CD4-positive, alpha-beta T cell (primary cell): Measurements from ENCODE around the gene ADARB2. TPM values are rescaled to one million over a fixed set of nuclear protein-coding genes. Genes with fewer than 3 reads are reported as not detected.

Experiments used
- ATAC-seq: fragments of 200-7000 bp; cut with Tn5 transposase; one replicate; pipeline ENCODE4 v1.10.0; 2022; ENCODE audit warnings: mild to moderate bottlenecking; ENCODE audit not compliant: poor library complexity
- CTCF ChIA-PET: fragments of 350-600 bp; sonication (Branson Sonifier 250); formaldehyde crosslinking; loops from one replicate; lab custom pipeline; 2021; ENCODE audit warnings: antibody characterized with exemption, inconsistent platforms; lab: Charles Lee
- POLR2A ChIA-PET: fragments of 350-600 bp; sonication (Branson Sonifier 250); formaldehyde crosslinking; loops from one replicate; lab custom pipeline; 2021; ENCODE audit warnings: antibody characterized with exemption, inconsistent platforms; lab: Charles Lee
- DNase-seq, 14 experiments: peaks; one replicate each; pipeline ENCODE4 v3.0.0-alpha.2; 2013 to 2020; ENCODE audit warnings: mixed read lengths in 2 of 14
- H3K27ac ChIP-seq, 2 donors: one replicate each; pipeline versions ENCODE4 v1.5.1 to v1.7.0; 2013; ENCODE audit warnings: low read length in 2 of 2, low read depth in 1 of 2, mild to moderate bottlenecking in 1 of 2
- H3K27me3 ChIP-seq, 2 experiments: 1 replicate in 1 of 2; 2 replicates in 1 of 2; pipeline versions ENCODE4 v1.6.1 to v1.7.0; 2013; ENCODE audit warnings: low read length in 2 of 2, control low read depth in 1 of 2, mild to moderate bottlenecking in 1 of 2, moderate library complexity in 1 of 2; ENCODE audit not compliant: insufficient read depth in 2 of 2, control insufficient read depth in 1 of 2
- H3K36me3 ChIP-seq: one replicate; pipeline ENCODE4 v1.6.1; 2013; ENCODE audit warnings: low read length, control low read depth; ENCODE audit not compliant: insufficient read depth
- H3K4me1 ChIP-seq: one replicate; pipeline ENCODE4 v1.6.1; 2013; ENCODE audit warnings: low read length, control low read depth; ENCODE audit not compliant: insufficient read depth
- H3K4me3 ChIP-seq: one replicate; pipeline ENCODE4 v1.5.1; 2013; ENCODE audit warnings: mild to moderate bottlenecking, low read length, moderate library complexity
- H3K9me3 ChIP-seq, 2 experiments: 1 replicate in 1 of 2; 2 replicates in 1 of 2; pipeline versions ENCODE4 v1.6.1 to v1.7.0; 2013; ENCODE audit warnings: low read length in 2 of 2, mild to moderate bottlenecking in 2 of 2, control low read depth in 1 of 2, moderate library complexity in 1 of 2; ENCODE audit not compliant: control insufficient read depth in 1 of 2, insufficient read depth in 1 of 2
- H3K27ac Mint-ChIP-seq: one replicate; pipeline ENCODE4 v1.8.0; 2020; ENCODE audit warnings: mixed read lengths
- H3K27me3 Mint-ChIP-seq: one replicate; pipeline ENCODE4 v1.8.0; 2021; ENCODE audit warnings: mixed read lengths
- H3K36me3 Mint-ChIP-seq: one replicate; pipeline ENCODE4 v1.8.0; 2021; ENCODE audit warnings: low read depth, mixed read lengths
- H3K4me1 Mint-ChIP-seq: one replicate; pipeline ENCODE4 v1.8.0; 2021; ENCODE audit warnings: low read depth, mixed read lengths
- H3K4me3 Mint-ChIP-seq: one replicate; pipeline ENCODE4 v1.8.0; 2020; ENCODE audit warnings: mild to moderate bottlenecking, mixed read lengths
- H3K9me3 Mint-ChIP-seq: one replicate; pipeline ENCODE4 v1.8.0; 2020; ENCODE audit warnings: mixed read lengths
- intact Hi-C, 2 experiments: fragments of 100-400 bp; cut with DNase I in 1 of 2; cut with micrococcal nuclease in 1 of 2; formaldehyde crosslinking; loops; one replicate each; pipeline versions ENCODE4 v1.15.1 to v1.9.0; 2023 to 2025; cut with DNase I, micrococcal nuclease
- total RNA-seq, 174 experiments: library from RNA in 2 of 174; stranded (reverse) in 2 of 174; gene quantifications; one replicate each; pipeline ENCODE4 v1.2.3 and lab custom pipeline; 2021 to 2026
- TF ChIP-seq, protein P1 (sequence below): fragments of 200-600 bp; IDR thresholded peaks from one replicate; pipeline ENCODE4 v1.8.0; 2022; ENCODE audit warnings: antibody characterized with exemption, mild to moderate bottlenecking

Gene ADARB2
- total RNA-seq, 2 experiments from 2014 or later: 0.14 TPM; not detected in 1

DNA sequence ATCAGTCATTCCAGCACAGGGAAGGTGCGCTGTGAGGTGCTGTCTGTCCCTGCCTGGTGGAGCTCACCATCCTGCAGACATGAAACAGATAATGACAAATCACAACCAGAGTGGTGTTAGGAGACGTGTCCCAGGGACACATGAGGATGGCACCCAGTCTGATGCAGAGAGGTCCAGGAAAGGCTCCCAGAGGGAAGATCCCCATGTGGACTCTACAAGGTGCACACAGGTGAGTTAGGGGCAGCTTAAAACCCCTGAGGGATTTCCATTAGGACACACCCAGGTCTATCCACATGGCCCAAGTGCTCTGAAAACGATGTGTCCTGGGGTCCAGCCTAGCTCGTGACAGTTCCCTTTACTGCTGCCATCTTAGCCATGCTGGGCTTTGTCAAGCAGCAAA lies 91.4 kb downstream of the ADARB2 start:
- CTCF ChIA-PET: no interaction called here
- no peak overlapping the region for H3K4me3 Mint-ChIP-seq
- DNase-seq: no peak
- intact Hi-C loops: no loop called here
- no peaks in the 10 kb centered on the region for H3K9me3 Mint-ChIP-seq
- H3K36me3 Mint-ChIP-seq: no peaks in the 10 kb centered on the region
- peaks cover 0 to 15% of the 10 kb centered on the region in 2 experiments for H3K9me3 ChIP-seq
- peaks cover 12% of the 10 kb centered on the region for H3K27me3 Mint-ChIP-seq
- POLR2A ChIA-PET: no interaction called here
- ATAC-seq: no peak
- no peaks in the 10 kb centered on the region for H3K36me3 ChIP-seq
- H3K4me1 ChIP-seq: no peaks in the 10 kb centered on the region
- TF ChIP-seq, protein P1, sequence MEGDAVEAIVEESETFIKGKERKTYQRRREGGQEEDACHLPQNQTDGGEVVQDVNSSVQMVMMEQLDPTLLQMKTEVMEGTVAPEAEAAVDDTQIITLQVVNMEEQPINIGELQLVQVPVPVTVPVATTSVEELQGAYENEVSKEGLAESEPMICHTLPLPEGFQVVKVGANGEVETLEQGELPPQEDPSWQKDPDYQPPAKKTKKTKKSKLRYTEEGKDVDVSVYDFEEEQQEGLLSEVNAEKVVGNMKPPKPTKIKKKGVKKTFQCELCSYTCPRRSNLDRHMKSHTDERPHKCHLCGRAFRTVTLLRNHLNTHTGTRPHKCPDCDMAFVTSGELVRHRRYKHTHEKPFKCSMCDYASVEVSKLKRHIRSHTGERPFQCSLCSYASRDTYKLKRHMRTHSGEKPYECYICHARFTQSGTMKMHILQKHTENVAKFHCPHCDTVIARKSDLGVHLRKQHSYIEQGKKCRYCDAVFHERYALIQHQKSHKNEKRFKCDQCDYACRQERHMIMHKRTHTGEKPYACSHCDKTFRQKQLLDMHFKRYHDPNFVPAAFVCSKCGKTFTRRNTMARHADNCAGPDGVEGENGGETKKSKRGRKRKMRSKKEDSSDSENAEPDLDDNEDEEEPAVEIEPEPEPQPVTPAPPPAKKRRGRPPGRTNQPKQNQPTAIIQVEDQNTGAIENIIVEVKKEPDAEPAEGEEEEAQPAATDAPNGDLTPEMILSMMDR: no peak
- H3K27ac Mint-ChIP-seq: no peak overlapping the region
- no peaks in the 10 kb centered on the region for H3K4me1 Mint-ChIP-seq
- peaks cover 0 to 2% of the 10 kb centered on the region in 2 experiments for H3K27me3 ChIP-seq
- H3K4me3 ChIP-seq: no peak overlapping the region
- no peak overlapping the region for H3K27ac ChIP-seq

DNA sequence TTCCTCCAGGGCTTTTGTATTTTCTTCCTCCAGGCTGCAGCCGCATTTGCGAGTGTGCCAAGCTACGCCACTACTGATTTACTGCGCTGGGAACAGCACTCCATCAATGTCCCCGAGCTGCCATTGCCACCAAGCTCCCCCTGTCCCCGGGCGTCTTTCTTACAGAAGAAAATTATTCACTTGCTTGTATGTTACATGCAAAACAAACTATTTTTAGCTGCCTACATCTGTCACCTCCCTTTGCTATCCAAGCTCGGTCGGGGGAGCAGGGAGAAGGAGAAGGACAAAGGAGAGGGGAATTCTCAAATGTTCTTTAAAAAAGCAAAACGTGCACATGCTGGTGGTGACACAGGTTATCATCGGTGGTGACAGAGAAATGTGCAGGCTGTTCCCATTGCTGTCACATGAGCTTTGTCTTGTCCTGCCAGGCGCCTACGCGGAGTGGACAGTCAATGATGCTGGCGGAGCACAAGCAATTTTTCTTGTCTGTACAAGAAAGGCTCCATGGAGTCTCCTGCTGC lies 93.1 kb downstream of the ADARB2 start:
- no peaks in the 10 kb centered on the region for H3K4me1 Mint-ChIP-seq

DNA sequence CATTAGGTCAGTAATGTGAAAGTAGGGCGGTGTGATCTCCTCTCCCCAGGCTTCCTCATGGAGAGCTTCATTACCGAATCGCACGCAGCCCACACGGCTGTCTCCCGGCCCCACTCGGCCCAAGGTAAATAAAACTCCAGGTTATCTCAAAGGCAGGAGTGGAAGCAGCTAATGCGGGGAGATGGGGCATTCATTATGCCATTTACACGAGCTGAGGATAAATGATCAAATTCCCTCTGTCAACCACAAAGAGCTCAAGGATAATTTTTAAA lies 93.5 kb downstream of the ADARB2 start:
- Histone ChIP-seq H3K4me3 (no peak overlapping the region), H3K27ac (no peak overlapping the region), H3K9me3 (peaks cover 0 to 15% of the 10 kb centered on the region in 2 experiments), H3K27me3 (peaks cover 0 to 2% of the 10 kb centered on the region in 2 experiments), H3K36me3 (no peaks in the 10 kb centered on the region), H3K4me1 (no peaks in the 10 kb centered on the region)
- ChIA-PET POLR2A (no interaction called here), CTCF (no interaction called here)
- no peak for ATAC-seq
- no peak overlapping the region for H3K4me3 Mint-ChIP-seq
- H3K9me3 Mint-ChIP-seq: no peaks in the 10 kb centered on the region
- TF ChIP-seq, protein P1: no peak
- no peaks in the 10 kb centered on the region for H3K36me3 Mint-ChIP-seq
- no peak overlapping the region for H3K27ac Mint-ChIP-seq
- intact Hi-C loops: no loop called here
- DNase-seq: no peak
- no peaks in the 10 kb centered on the region for H3K4me1 Mint-ChIP-seq
- H3K27me3 Mint-ChIP-seq: peaks cover 8% of the 10 kb centered on the region

More for the DNA sequence above, 93.1 kb downstream of the ADARB2 start:
- DNase-seq (no peak), ATAC-seq (no peak)
- POLR2A ChIA-PET: no interaction called here
- Mint-ChIP-seq H3K27me3 (peaks cover 8% of the 10 kb centered on the region), H3K9me3 (no peaks in the 10 kb centered on the region), H3K4me3 (no peak overlapping the region), H3K36me3 (no peaks in the 10 kb centered on the region), H3K27ac (no peak overlapping the region)
- CTCF ChIA-PET: no interaction called here
- Histone ChIP-seq H3K27me3 (peaks cover 0 to 2% of the 10 kb centered on the region in 2 experiments), H3K36me3 (no peaks in the 10 kb centered on the region), H3K4me1 (no peaks in the 10 kb centered on the region), H3K9me3 (peaks cover 0 to 15% of the 10 kb centered on the region in 2 experiments), H3K4me3 (no peak overlapping the region), H3K27ac (no peak overlapping the region)
- intact Hi-C loops: no loop called here
- TF ChIP-seq, protein P1: no peak
